ENCODE data around the gene THAP4.

THAP4 gene

DNA sequence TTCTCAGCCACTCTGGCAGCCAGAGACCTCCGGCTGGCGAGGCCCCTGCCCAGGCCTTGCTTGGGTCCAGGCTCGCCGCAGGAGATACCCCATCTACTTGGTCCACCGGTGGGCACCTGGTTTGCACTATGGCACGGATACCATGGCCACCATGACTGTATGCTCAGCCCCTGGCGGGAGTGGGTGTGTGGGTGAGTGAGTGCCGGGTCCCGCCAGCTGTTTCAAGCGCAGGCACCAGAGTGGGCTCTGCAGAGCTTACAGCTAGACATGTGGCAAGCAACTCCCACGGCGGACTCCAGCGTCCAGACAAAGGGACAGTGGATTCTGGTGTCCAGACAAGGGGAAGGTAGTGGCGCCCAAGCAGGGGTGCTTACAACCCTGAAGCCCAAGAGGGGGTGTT is 2.0 kb upstream of the THAP4 start:
- Histone ChIP-seq H3K9me3 (ENCODE audit: severe bottlenecking) (no peaks in the 10 kb centered on the region), H3K27me3 (ENCODE audit: insufficient read depth, low read depth, severe bottlenecking) (no peaks in the 10 kb centered on the region), H3K4me3 (ENCODE audit: low read depth, low read length) (no peak overlapping the region), H3K27ac (no peak overlapping the region), H3K36me3 (peaks cover 29% of the 10 kb centered on the region)
- no peak for DNase-seq
- TF ChIP-seq, protein P1, sequence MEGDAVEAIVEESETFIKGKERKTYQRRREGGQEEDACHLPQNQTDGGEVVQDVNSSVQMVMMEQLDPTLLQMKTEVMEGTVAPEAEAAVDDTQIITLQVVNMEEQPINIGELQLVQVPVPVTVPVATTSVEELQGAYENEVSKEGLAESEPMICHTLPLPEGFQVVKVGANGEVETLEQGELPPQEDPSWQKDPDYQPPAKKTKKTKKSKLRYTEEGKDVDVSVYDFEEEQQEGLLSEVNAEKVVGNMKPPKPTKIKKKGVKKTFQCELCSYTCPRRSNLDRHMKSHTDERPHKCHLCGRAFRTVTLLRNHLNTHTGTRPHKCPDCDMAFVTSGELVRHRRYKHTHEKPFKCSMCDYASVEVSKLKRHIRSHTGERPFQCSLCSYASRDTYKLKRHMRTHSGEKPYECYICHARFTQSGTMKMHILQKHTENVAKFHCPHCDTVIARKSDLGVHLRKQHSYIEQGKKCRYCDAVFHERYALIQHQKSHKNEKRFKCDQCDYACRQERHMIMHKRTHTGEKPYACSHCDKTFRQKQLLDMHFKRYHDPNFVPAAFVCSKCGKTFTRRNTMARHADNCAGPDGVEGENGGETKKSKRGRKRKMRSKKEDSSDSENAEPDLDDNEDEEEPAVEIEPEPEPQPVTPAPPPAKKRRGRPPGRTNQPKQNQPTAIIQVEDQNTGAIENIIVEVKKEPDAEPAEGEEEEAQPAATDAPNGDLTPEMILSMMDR (IDR thresholded peaks at IDR 0.05; ENCODE audit: low read depth, low read length) = no peak

DNA sequence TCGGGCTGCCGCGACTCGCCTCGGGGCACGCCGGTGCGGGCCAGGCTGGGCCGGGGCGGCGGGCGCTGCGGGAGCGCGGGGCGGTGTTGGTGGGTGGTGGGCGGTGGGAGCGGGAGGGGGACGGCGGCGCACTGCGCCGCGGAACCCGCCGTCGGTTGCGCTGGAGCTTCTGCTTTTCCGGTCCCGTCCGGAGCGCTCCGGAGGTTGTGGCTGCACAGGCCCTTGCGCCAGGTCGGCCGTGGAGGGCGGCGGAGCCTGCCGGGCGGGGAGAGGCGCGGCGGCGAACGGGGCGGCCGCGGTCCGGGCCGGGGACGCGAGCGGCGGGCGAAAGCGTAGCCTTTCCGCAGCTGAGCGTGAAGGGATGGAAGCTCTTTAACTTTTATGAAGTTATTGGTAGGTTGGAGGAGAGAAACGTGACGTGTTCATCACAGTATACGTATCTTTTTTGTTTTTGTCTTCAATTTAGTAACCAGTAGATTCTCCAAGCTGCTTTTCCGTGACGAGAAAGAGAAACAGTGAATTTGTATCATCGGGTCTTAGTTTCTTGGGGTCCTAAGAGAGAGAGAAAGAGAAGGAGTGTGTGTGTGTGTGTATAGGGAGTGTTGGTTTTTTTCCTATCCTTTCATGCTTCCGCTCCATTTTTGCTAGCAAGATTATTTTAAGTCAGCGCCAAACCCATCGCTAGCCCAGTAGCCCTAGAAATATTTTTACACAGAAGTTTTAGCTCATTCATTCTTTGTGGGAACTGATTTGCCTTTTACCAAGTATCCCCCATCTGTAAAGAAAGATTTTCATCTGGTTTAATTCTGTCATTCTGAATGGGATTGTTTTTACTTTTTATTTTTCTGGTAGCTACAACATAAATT is 1.1 kb upstream of the THAP4 start:
- Histone ChIP-seq H3K27ac (peak overlapping the region; percentile 97), H3K9me3 (ENCODE audit: severe bottlenecking) (no peaks in the 10 kb centered on the region), H3K27me3 (ENCODE audit: insufficient read depth, low read depth, severe bottlenecking) (no peaks in the 10 kb centered on the region), H3K36me3 (peaks cover 38% of the 10 kb centered on the region), H3K4me3 (ENCODE audit: low read depth, low read length) (peak overlapping the region; percentile 66)
- TF ChIP-seq, protein P1 (IDR thresholded peaks at IDR 0.05; ENCODE audit: low read depth, low read length) = no peak
- DNase-seq = no peak

DNA sequence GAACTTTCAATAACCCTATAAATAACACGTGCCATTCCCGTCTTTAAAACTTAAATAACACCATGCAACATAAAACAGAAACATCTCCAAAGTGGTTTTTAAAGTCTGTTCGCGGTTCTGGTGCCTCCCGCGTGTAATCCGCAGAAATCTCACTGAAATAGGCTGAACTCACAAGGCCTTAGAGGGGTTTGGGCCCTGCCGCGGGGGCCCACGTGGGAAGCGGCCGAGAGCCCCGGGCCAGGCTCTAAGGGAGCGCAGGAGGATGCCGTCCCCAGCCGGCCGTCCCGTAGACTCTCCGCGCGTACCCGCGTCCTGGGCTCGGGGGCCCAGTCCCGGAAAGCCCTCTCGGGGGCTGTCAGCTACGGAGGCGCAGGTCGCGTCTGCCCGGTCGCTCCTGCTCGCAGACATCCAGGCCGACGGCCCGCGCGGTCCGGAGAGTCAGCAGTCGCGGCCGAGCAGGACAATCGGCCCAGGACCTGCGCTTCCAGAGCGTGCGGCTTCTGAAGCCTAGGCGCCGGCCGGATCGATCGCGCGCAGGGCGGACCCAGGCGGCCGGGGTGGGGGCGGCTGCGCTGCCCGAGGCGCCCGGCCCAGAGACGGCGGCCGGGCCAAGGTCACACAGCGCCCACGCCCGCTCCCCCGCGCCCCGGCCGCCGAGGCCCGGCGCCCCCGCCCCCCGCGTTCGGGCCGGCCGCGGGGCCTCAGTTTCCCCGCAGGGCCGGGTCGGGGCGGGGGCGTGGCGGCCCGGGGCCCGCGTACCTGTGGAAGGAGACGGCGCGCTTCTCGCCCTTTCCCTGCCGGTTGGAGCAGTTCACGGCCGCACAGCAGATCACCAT is 558 bp downstream of the THAP4 start:
- peak overlapping the region; percentile 66 for H3K4me3 ChIP-seq (ENCODE audit: low read depth, low read length)
- no peaks in the 10 kb centered on the region for H3K27me3 ChIP-seq (ENCODE audit: insufficient read depth, low read depth, severe bottlenecking)
- H3K9me3 ChIP-seq (ENCODE audit: severe bottlenecking) = no peaks in the 10 kb centered on the region
- H3K36me3 ChIP-seq = peaks cover 51% of the 10 kb centered on the region
- TF ChIP-seq, protein P1 (IDR thresholded peaks at IDR 0.05; ENCODE audit: low read depth, low read length) = no peak
- peak; percentile 36 for DNase-seq
- H3K27ac ChIP-seq = peak overlapping the region; percentile 97

DNA sequence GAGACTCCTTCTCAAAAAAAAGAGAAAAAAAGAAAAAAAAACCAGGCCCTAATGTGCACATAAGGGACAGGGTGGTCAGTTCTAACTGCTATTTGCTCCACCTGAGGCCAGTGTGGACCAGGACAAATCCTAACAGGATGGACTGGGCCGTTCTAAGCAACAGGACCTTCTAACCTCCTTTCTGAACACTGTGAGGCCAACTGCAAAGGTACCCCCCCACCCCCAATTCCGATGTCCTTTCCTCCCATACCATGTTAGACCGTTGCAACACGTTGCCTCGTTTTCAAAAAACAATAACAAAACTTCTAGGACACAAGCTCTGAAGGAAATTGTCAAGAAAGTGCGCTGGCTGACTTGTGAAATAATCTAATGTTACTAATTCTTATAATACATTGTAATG is 1.2 kb downstream of the THAP4 start:
- peaks cover 57% of the 10 kb centered on the region for H3K36me3 ChIP-seq
- no peaks in the 10 kb centered on the region for H3K9me3 ChIP-seq (ENCODE audit: severe bottlenecking)
- TF ChIP-seq, protein P1 (IDR thresholded peaks at IDR 0.05; ENCODE audit: low read depth, low read length) = no peak
- peak overlapping the region; percentile 97; the same call in 1 of the 2 replicates for H3K27ac ChIP-seq
- DNase-seq = no peak
- H3K4me3 ChIP-seq (ENCODE audit: low read depth, low read length) = peak overlapping the region; percentile 66
- no peaks in the 10 kb centered on the region for H3K27me3 ChIP-seq (ENCODE audit: insufficient read depth, low read depth, severe bottlenecking)

DNA sequence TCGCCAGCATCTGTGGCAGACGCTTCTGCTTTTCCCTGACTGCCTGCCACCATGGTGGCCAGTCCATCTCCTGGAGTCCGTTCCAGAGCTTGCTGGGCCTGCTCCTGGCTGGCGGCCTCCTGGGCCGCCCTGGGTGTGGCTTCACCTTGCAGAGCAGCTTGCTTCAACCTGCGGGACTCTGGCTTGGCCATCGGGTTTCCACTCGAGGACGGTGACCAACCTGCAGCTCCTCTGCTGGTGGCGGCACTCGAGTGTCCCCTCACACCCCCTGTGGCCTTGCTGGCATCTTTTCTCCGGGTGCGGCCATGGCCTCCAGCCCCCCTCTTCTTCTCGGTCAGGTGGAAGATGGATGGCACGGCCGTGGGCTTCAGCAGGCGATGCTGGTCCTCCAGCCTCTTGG is 3.4 kb downstream of the THAP4 start:
- no peaks in the 10 kb centered on the region for H3K27me3 ChIP-seq (ENCODE audit: insufficient read depth, low read depth, severe bottlenecking)
- no peak for DNase-seq
- H3K4me3 ChIP-seq (ENCODE audit: low read depth, low read length) = no peak overlapping the region
- TF ChIP-seq, protein P1 (IDR thresholded peaks at IDR 0.05; ENCODE audit: low read depth, low read length) = no peak
- no peak overlapping the region for H3K27ac ChIP-seq
- H3K9me3 ChIP-seq (ENCODE audit: severe bottlenecking) = no peaks in the 10 kb centered on the region
- H3K36me3 ChIP-seq = peaks cover 52% of the 10 kb centered on the region

Data from WERI-Rb-1 (cell line).